GM19193 (cell line): ENCODE measurements around the gene TTC33.

Source experiments
- POLR2A ChIP-seq: IDR thresholded peaks from 4 replicates; pipeline ENCODE4 v1.6.1; 2011; ENCODE audit not compliant: insufficient read depth, insufficient read length; ENCODE audit errors: extremely low read depth

Gene TTC33

DNA sequence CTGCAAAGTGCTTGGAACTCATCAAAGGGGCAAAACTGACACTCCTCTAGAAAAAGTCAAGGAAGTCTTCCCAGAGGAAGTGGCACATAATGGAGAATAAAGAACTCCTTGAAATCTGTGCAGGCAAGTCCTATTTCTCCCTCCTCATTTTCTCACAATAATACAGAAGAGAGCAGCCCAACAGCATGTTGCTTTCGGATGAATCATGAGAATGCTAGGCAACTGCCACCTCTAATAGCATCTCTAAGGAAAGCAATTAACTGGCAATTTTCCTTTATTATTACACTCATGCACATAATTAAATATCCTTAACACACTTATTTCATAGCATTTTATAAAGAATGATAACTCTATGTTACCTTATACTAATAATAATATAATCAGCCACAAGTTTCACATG is 198.3 kb downstream of the TTC33 start:
- no peak for TF ChIP-seq POLR2A

DNA sequence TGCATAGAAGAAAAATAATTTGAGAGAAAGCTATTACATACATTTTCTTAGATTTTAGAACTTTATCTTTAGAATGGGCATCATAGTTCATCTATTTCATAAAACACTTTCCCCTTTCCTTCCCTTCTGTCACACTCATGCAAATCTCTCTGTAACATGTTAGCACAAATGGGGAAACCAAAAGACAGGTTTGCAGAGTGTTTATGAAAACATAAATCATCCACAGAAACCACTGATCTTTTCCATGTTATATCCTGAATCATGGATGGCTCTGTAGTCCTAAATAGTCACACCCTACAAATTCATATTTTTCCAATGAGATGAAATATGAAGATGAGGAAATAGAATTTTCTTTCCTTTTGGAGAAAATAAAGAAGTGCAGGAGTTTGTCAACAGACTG is 198.9 kb downstream of the TTC33 start:
- TF ChIP-seq POLR2A, result no peak

DNA sequence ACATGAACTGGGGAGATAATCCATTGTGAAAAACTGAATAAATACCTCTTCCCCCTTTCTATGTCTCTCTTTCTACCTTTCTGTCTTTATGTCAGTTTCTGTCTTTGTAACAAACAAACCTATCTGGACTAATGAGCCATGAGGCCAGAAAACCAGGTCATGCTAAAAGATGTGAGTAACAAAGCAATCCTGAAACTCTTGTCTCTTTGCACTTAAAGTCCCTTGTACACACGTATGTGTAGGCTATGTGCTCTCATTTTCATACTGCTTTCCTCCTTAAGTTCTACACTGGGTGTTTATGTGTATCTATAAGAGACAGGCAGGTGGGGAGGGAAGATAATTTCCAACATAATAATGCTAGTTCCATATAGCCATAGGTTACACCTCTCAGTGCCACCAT is 199.9 kb downstream of the TTC33 start:
- TF ChIP-seq POLR2A, result no peak

DNA sequence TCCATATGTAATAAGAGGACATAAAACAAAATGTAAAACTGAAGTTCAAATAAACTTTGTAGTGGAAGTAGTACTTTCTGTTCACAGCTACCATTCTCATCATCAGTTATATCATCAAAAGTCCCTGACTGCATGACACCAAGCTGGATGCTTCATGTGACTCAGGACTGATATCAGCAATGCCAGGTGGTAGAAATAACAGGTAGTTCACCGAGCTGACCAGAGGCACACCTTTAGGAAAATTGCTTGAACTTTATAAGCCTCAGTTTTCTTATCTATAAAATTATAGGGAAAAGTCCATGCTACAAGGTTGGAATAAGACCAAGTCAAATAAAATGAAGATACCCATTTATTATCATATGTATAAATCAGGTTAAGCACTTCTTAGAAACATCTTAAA is 200.9 kb downstream of the TTC33 start:
- no peak for TF ChIP-seq POLR2A

DNA sequence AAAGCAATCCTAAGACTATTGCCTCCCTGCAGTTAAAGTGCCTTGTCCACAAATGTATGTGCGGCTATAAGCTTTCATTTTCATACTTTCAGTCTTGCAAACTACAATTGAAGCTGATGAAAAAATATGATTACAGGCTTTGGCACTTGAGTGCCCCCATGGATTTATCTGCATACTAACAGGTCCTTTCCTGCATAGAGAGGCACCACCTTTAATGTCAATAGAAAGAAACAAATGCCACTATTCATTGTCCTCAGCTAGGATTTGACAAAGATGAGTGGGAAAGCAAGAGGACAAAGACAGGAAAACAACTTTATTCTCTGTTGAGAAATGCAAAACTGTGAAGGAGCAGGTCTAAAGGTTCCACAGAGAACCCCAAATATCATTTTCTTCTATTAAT is 201.7 kb downstream of the TTC33 start:
- TF ChIP-seq POLR2A, result no peak

DNA sequence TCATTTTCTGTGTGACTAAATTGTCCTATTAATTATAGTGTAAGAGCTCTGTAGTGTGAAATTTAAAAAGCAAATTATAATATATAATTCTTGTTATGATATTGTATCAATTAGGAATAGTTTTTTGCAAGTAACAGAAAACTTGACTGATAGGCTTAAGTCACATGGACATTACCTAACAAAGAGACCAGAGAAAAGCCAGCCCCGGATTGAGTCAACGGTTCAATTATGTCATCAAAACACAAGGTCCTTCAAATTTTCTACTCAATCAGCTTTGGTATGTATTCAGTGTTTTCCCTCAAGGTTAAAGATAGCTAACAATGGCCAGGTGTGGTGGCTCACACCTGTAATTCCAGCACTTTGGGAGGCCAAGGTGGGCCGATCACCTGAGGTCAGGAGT is 202.8 kb downstream of the TTC33 start:
- no peak for TF ChIP-seq POLR2A

DNA sequence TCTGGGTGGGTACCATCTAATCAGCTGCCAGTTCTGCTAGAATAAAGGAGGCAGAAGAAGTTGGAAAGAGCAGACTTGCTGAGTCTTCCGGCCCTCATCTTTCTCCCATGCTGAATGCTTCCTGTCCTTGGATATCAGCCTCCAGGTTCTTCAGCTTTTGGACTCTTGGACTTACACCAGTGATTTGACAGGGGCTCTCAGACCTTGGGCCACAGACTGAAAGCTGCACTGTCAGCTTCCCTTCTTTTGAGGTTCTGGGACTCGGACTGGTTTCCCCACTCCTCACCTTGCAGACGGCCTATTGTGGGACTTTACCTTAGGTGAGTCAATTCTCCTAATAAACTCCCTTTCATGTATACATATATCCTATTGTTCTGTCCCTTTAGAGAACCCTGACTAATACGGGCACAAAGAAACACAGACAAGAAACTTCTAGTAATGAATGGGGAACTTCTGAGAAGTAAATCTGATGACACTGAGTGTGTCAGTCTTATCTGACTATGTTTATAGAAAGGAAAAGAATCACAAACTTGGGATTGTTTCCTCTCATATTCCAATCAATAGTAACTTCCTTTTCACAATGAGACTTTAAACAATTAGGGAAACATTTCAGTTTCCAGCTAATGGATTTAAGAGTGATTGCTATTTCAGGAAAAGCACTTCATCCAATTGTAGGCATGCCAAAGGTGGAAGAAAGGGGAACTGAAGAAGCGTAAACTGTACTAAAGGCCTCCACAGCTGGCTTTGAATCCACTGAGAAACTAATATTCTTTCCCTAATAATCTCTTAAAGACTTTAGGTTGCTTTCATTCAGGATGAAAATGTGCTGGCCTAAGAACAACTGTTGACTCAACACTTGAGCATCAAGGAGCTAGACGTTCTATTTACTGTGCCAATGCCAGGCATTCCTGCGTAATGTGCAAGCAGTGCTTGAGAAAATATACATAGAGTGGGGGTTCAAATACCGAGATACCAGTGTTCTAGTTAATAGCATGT is 204.0 kb downstream of the TTC33 start:
- no peak for TF ChIP-seq POLR2A

DNA sequence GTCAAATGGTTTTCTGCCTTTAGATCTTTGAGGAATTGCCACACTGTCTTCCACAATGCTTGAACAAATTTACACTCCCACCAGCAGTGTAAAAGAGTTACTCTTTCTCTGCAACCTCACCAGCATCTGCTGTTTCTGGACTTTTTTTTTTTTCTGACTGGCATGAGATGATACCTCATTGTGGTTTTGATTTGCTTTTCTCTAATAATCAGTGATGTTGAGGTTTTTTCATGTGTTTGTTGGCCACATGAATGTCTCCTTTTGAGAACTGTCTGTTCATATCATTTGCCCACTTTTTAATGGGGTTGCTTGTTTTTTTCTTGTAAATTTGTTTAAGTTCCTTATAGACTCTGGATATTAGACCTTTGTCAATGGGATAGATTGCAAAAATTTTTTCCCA is 205.3 kb downstream of the TTC33 start:
- TF ChIP-seq POLR2A, result no peak

DNA sequence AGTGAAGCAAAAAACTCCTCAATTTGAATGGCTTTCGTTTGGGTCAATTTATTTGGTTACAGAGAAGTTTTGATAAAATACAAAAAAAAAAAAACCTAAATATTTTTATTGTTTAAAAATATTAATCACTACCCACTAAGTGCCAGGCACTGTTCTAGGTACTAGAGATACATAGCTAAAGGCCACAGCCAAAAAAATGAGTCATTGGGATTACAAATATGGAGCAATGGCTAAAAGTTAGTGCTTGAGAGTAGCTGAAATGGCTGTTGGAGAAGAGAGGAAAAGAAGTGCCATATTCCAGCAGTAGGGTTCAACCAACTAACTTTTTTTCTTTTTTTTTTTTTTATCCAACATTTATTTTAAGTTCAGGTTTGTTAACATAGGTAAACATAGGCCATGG is 206.1 kb downstream of the TTC33 start:
- no peak for TF ChIP-seq POLR2A

DNA sequence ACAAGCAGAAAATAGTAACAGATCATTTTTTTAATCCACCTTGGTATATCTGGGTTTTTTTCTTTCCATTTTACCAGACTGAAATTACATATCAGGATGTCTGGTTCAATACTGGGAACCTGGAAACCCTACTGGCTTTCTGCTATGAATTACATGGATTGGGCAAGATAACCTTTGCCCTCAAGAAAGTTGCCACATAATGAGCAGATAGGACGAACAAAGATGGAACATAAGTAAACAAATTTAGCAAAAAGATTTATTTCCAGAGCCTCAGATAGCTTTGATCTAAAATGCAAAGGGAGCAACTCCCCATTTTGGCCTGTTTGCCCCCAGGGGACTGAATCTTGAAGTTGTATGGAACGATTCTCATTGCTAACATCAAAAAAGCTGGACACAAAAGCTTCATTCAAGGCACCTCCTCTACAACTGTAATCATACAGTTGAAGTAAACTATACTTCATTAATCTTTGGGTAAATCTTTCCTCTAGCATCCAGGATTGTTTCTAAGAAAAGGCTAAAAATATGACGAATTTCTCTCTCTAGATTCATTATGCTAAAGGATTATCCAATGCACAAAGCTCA is 207.7 kb downstream of the TTC33 start:
- TF ChIP-seq POLR2A, result no peak

DNA sequence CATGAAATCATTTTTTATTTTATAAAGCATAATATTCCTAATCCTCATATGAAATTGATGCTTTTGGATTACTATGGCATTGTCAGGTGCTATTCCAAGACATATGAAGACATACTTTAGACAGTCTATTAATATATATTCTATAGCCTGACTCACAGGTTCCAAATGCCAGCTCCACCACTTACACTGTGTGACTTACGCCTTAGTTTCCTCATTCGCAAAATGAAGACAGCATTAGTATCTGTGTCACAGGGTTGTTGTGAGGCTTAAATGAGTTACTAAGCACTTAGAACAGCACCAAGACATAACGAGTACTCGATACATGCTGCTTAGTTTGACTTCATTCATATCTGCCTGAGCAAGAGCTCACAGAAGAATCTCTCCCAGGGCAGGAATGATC is 208.2 kb downstream of the TTC33 start:
- no peak for TF ChIP-seq POLR2A

DNA sequence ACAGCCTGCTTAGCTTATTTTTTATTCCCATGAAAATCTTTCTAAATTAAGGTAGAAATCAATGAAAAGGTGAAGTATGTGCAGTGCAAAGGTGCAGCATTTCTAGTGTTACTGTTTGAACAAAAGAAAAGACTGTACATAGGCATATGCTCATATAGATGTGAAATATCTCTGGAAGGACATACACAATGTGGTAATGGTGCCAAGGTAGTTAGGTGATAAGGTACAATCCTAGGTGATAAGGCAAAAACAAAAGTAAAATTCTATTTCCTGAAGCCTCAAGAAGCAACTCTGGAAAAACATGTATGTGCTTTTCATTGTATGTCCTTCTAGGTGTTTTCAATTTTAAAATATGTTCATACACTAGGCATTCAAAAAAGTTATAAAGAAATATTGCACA is 215.5 kb downstream of the TTC33 start:
- TF ChIP-seq POLR2A, result no peak

DNA sequence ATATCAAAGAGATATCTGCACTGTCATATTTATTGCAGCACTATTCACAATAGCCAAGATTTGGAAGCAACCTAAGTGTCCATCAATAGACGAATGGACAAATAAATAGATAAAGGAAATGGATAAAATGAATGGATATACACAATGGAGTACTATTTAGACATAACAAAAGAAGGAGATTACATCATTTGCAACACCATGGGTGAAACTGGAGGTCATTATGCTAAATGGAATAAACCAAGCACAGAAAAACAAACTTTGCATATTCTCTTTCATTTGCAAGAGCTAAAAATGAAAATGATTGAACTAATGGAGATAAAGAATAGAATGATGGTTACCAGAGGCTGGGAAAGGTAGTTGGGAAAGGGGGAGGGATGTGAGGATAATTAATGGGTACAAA is 231.1 kb downstream of the TTC33 start:
- TF ChIP-seq POLR2A, result no peak

DNA sequence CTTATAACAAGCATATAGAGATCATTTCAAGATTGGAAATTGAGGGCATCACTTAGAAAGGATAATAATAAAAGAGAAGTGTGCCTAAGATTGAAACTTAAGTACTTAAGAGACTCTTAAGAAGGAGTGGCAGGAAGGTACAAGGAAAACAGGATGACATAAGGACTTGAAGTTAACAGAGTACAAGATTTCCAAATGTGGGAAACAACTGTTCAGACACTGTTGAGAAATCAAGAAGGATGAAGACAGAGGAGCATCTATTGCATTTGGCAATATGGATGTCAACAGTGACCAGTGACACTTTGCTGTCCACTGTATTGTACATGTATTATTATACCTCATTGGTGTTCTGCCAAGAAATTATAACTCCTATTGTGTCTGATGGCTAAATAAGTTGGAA is 233.8 kb downstream of the TTC33 start:
- no peak for TF ChIP-seq POLR2A

DNA sequence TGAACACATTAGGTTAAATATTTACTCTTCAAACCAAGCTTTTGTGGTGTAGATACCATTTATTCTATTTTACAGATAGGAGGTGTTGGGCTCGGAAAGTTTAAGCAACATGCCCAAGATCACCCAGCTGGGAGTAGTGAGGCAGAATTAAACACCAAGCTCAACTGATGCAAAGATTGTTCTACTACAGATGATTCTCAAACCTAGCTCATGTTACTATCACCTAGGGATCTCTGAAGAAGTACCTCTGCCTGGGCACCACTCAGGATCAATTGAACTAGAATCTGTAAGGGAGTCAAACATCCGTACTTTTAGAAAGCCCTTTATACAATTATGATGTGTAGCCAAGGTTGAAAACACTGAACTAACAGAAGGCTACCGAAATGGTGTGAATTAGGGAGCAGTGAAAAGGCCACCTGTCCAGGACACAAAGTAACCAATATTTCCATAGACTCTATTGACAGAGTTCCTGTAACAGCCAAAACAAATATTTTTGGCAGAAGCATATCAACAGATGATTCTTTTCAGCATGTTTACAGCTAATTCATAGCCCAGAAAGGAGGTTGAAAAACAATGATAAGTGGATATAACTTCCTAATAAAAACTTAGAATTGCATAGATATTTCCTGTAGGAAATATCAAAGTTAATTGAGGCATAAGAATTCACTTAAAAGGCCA is 234.5 kb downstream of the TTC33 start:
- TF ChIP-seq POLR2A, result no peak

DNA sequence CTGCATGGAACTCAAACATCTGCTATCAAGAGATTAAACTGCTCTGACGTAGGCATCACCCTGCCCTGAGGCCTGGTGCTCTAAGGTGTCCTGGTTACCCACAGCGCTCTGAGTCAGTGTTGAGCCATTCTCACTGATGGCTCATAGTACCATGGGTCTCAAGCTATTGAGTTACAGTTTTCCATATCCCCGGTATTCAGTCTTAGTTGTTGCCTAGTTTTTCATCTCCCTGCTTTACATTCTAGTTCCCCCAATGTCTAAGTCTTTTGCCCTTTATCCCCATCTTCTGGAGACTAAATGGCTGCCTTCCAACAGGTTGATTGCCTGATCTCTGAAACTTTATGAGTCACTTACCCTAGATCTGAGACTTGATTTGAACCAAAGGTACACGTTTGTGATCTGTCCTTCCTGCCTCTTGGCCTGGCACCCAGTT is 237.3 kb downstream of the TTC33 start:
- TF ChIP-seq POLR2A, result no peak

DNA sequence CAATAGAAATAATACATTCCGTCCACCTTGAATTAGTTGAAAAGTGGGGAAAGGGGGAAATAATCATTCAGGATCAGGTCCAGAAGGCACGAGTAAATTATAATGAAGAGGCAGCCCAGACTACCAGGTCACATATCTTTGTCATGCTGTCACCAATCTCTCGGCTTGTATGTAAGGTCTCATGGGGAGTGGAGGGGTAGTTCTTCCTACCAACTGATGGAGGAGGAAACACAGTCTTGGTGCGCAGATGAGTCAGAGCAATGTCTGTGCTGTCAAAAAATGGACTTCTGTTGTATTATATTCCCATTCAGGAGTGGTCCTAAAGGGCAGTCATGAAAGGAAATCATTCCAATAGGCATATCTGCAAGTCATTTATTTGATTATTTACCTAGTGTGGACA is 240.3 kb downstream of the TTC33 start:
- no peak for TF ChIP-seq POLR2A

DNA sequence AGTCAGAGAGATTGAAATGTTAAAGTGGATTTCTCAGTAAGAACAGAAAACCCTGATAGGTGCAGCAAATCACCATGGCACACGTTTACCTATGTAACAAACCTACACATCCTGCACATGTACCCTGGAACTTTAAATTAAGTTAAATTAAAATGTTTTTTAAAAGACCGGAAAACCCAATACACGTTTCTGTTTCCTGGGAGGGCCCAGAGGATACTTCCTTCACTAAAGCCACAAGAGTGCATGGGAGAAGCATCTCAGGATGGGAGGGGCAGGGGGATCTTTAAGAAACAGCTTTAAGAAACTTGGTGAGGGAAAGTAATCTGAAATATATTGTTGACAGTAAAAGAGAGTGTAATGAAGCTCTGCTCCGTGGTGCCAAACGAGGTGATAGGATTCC is 240.8 kb downstream of the TTC33 start:
- no peak for TF ChIP-seq POLR2A
